ENCODE measurements around the gene PCDHB10.

DNA sequence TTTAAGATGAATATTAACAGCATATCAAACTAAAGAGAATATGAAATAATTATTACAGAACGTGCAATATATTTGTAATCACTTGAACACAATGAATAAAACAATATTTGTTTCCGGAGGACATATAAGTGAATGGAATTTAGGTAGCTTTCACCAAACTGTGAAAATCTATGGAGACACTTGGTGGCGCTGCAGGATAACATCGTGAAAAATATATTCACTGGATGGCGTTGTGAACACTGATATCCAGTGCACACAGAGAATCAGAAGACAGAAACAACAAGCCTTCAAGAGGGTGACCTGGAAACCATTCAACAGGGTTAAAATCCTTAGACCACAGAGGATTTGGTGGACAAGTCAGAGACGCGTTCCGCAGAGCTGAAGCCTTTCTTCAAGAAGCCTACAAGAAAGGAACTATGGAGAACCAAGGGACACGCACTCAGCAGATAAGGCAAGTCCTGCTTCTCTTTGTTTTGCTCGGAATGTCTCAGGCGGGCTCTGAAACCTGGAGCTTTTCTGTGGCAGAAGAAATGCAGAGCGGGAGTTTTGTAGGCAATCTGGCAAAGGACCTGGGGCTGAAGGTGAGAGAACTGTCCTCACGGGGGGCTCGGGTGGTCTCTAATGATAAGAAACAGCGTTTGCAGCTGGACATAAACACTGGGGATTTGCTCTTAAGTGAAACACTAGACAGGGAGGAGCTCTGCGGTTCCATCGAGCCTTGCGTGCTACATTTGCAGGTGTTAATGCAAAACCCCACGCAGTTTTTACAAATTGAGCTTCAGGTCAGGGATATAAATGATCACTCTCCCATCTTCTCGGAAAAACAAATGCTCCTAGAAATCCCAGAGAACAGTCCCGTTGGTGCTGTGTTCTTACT, 7.4 kb downstream of the PCDHB10 start, which contains the start of gene PCDHB11:
- no peak for TF ChIP-seq POLR2A (IDR thresholded peaks at IDR 0.05)
- TF ChIP-seq CTCF (IDR thresholded peaks at IDR 0.05) = no peak

All from breast epithelium (tissue), 3 donors.